GM21381 (cell line): ENCODE results near the gene MESP2.
"Not testable (repeated sequence)": the region's sequence is repeated elsewhere in the genome, so short reads cannot be mapped to it uniquely, and the experiment has no call there.

ENCODE experiments used
- ATAC-seq: cut with Tn5 transposase; IDR thresholded peaks from one replicate; pipeline ENCODE4 v1.9.1; 2021; ENCODE audit warnings: mild to moderate bottlenecking, moderate library complexity; ENCODE audit not compliant: unreplicated experiment

MESP2 gene

DNA sequence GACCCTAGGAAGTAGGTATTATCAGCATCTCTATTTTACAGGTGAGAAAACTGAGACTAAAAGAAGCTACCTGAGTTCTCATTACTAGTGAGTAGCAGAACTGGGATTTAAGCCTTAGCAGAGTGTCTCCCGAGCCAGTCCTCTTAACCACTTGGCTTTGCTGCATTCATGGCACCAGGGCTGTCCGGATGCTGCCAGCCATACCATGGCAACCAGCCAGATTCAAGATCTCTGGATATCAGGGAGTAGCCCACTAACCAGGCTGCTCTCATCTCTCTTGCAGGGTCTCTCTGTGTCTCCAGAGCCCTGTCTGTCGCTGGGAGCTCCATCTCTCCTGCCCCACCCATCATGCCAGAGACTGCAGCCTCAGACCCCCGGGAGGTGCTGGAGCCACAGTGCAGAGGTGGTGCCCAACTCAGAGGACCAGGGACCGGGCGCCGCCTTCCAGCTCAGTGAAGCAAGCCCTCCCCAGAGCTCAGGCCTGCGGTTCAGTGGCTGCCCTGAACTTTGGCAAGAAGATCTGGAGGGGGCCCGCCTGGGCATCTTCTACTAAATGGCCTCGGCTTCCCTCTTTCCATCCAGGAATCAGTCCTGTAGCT, 1.7 kb downstream of the MESP2 start:
- ATAC-seq: no peak

DNA sequence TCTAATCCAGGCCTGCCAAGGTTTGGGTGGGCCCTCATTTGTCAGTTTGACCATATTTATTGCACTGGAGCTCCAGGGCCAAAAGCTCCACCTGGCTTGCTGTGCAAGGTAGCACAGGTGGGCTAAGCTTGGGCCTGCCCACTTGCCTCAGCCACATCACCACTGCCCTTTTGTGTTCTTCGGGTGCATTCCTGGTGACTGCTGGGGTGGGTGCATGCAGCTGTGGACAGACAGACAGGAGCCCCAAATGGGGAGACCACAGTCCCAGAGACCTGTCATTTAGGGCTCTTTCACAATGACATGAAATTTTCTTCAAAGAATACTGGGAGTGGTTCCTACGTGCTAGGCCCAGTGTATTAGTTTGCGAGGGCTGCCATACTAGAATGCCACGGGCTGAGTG, 2.7 kb downstream of the MESP2 start:
- ATAC-seq: no peak

DNA sequence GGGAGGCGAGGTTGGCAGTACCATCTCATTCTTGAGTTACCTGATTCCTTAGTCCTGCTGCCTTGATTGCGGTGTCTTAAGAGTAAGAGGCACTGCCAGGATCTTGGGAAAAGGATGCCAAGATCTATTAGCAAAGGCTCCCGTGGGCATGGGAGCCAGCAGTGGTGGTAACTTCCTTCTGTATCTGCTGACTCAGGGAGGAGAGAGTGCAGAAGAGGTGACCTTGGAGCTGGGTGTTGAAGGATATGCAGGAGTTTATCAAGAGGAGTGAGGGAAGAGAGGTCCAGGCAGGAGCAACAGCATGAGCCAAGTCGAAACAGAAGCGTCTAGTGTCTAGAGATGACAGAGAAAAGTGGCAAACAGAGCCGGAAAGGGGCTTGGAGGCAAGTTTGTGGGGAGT, 4.5 kb downstream of the MESP2 start:
- no peak for ATAC-seq

DNA sequence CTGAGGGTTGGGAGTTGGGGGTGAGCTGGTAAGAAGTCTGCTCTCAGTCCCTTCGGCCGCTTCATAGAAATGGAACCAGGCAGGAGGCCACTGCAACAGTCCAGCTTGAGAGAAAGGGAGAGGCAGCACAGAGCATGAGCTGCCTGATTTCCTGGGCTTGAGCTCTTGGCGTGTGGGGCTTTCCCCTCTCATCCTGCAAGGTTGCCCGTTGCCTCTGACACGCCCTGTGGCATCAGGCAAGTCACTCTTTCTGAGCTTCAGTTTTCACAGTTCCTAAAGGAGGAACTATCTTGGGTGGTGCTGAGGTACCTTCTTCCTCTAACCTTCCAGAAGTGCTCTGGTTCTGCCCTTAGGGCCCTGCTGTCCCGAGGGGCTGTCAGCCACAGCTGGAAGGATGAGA, 4.9 kb downstream of the MESP2 start:
- ATAC-seq: no peak

DNA sequence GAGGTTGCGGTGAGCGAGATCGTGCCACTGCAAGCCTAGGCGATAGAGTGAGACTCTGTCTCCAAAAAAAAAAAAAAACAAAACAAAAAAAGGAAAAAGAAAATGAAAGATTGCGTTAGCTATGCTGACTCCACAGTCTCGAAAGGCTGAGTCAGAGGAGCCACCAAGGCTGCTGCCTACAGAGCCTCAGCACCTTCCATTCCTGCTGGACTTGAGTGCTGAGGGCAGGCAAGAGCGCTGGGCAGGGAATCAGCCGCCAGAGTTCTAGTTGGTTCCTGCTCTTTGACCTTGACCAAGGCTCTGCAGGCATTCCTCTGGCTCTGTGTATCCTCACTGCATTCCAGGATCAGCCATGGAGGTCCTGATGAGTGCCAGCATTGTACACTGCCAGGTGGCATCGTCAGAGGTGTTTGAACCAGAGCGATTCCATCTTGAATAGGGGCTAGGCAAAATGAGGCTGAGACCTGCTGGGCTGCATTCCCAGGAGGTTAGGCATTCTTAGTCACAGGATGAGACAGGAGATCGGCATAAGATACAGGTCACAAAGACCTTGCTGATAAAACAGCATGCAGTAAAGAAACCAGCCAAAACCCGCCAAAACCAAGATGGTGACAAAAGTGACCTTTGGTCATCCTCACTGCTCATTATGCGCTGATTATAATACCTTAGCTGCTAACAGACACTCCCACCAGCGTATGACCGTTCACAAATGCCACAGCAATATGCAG, 5.9 kb downstream of the MESP2 start:
- no peak for ATAC-seq

DNA sequence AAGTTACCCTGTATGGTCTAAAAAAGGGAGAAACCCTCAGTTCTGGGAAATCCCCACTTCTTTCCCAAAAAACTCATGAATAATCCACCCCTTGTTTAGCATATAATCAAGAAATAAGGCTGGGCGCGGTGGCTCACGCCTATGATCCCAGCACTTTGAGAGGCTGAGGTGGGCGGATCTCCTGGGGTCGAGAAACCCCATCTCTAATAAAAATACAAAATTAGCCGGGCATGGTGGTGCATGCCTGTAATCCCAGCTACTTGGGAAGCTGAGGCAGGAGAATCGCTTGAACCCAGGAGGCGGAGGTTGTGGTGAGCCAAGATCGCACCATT, 6.5 kb downstream of the MESP2 start:
- not testable (repeated sequence) for ATAC-seq

DNA sequence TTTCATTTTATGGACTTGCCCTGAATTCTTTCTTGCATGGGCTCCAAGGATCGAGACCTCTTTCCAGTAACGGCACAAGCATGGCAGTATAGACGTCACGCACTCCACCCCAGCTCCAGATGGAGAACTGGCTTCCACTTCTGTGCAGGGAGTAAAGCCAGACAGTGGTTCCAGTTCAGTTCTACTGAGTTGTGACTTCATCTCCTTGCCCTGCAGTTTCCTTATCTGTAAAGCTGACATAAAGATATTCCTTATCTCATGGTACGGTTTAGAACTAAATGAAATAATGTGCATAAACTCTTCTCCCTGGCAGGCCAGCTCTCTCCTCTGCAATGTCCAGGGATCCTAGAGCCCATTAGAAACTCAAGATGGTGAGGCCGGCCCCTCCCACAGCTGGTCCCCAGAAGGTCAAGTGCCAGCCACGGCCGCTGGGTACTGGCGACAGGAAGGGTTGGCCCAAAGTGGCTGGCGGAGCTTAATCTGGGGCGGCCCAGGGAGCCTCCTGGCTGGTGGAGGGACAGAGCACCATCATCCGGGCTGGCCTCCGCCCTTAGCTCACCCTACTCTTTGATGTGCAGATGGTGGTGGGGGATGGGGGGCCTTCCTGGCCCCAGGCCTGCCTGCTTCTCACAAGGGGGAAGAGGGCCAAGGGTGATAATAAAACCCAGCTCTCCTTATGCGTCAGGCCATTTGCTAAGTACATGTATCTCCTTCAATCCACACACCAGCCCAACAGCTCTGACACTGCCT, 7.2 kb downstream of the MESP2 start:
- ATAC-seq: no peak

DNA sequence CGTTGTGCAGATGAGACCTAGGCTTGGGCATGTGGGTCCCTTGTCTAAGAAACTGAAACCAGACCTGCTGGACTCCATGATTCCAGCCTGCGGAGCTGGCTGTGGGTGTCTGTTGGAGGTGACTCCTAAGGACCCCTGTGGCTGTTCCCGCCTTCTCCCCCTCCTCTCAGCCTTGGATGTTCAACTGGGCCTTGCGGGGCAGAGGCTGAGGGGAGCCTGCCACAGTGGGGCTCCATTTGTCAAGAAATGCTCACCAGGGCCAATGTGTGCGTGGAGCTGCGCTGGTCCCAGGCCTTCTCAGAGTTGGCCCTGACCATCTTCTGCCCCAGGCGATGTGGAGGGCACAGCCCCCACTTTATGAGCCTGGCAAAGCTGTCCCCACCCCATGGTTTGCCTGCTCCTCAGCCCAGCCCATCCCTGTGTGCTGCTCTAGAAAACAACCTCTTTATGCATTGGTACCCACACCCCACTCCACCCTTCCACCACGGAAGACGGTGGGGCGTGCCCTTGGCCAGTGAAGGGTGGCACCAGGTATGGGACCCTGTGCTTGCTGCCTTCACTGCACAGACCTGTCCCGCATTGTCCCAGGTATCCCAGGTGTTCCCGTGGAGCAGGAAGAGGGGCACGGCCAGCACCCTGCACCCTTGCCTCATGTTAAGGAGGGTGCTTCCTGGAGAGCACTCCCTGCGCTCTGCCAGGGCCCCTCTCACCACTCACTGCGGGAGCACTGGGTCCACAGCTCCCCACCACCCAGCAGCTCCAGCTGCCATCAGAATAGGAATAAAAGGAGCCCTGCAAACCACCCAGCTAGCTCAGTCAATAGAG, 7.9 kb downstream of the MESP2 start:
- no peak for ATAC-seq

DNA sequence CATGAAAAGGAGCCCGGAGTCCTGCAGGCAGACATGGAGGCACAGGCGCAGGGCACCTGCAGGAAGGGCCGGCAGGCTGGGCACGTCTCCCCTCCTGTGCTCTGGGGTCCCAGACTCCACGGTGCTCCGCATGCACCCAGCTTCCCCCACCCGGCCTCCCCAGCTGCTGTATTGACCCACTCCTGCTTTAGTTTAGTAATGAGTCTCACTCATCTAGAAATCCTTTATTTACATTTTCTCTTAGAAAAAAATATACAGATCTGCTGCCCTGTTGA, 8.5 kb downstream of the MESP2 start:
- no peak for ATAC-seq

DNA sequence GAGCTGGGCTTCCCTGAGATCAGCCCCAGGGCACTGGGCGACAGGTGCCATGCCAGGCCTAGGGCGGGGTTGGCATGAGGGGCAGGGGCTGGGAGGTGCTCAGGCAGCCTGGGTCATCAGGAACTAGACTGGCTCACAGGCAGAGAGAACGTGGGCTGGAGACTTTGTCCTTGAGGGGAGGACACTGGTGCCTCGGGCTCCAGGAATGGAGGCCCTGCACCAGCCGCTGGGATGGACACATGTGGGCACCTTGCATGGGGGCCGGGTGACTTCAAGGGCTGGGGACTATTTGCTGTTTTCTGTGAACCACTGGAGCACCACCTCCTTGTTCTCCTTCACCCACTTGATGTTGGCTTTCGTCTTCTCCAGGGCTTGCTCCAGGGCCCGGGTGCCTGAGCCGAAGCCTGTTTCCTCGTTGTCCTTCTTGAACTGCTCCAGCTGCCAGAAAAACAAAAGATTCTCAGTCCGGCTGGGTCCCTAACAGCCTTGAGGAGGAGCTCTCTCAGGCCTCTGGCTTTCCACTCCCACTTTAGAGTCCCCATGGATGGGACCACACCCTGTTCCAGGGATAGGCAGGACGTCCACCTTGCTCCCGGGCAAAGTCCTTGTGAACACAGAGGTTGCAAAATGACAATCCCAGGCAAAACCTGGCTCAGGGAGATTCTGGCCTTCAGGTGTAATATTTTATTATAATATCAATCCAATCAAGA, 9.1 kb downstream of the MESP2 start:
- no peak for ATAC-seq

DNA sequence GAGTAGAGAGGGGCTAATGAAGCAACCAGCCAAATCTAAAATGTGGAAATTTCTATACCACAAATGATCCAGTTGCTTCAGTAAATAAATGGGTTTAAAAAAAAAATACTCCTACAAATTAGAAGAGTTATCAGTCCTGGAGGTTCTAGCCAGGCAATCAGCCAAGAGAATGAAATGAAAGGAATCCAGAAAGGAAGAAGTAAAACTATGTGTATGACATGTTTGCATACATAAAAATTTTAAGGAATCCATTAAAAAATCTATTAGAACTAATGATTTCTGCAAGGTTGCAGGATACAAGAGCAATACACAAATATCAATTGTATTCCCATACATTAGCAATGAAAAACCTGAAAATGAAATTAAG, 9.6 kb downstream of the MESP2 start:
- ATAC-seq: no peak

DNA sequence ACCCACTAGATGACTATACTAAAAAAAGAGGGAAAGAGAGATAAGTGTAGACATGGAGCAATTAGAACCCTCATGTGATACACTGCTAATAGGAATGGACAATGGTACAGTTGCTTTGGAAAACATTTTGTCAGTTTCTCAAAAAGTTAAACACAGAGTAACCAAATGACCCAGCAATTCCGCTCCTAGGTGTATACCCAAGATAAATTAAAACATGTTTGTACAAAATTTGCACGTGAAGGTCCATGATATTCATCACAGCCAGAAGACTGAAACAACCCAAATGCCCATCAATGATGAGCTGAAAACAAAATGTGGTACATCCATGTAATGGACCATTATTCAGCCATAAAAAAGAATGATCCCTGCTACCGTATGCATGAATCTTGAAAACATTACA, 11.8 kb downstream of the MESP2 start:
- no peak for ATAC-seq

DNA sequence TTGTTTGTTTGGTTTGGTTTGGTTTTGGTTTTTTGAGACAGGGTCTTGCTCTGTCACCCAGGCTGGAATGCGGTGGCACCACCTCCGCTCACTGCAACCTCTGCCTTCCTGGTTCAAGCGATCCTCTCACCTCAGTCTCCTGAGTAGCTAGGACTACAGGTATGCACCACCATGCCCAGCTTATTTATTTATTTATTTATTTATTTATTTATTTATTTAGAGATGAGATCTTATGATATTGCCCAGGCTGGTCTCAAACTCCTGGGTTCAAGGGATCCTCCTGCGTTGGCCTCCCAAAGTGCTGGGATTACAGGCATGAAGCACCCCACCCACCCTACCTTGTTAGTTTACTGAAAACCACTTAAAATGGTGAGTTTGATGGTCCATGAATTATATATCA, 12.5 kb downstream of the MESP2 start:
- not testable (repeated sequence) for ATAC-seq

DNA sequence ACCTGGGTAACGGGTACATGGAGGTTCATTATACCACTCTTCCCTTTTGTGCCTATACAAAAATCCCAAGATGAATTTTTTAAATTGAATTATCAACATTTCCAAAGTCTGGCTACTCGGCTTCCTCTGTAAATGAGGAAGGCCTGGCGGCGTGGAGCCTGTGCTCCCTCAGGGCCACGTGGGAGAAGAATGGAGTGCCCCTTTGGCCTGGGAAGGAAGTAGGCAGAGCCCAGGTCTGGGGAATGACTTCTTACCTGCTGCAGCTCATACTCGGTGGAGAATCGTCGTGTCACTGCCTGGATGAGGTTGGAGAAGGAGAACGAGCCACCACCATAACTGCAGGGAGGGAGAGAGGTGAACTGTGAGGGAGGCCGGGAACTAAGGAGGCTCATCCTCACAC, 14.1 kb downstream of the MESP2 start:
- no peak for ATAC-seq

DNA sequence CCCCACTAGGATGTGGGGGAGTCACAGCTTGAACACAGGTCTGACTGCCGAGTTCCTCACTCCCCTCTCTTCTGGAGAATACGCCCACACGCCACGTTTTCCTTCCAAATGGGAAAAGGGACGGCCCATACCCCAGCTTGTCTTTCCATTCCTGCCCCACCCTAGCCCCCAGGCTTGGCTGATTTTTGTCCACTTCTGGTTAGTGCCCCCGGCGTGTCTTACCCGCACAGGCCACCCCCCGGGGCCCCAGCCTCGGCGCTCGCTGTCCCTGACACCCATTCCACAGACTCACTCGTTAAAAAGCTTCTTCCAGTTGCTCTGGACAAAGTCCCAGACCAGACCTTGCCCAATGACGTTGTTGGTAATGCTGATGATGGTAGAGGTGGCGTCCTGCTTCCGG, 14.5 kb downstream of the MESP2 start:
- no peak for ATAC-seq

DNA sequence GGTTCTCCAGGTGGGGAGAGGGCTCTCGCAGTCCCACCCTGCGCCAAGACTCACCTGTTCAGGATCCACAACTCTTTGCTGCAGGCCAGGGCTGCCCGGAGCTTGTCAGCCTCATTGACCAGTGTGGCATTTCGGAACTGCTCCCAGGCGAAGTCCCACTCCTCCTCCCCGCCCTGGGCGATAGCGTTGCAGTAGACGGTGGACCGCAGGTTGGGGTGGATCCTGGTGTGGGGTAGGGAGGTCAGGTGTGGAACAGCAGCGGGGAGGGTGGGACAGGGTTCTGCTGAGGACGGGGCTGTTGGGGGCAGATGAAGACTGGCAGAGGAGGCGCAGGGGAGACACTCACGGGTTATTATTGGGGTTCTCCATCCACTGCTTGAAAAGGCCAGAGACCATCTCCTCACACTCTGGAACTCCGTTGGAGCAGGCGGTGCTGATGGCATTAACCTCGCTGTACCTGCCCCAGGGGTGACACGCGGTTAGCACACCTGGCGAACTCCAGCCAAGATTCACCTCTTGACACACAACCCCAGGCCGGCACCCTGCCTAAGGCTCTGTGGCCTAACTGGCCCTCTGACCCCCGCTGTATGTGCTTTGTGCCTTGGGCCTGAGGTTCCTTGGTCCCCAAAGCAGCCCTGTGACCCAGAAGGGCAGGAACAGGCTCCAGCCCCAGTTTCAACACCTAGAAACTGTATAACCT, 16.1 kb downstream of the MESP2 start:
- no peak for ATAC-seq

DNA sequence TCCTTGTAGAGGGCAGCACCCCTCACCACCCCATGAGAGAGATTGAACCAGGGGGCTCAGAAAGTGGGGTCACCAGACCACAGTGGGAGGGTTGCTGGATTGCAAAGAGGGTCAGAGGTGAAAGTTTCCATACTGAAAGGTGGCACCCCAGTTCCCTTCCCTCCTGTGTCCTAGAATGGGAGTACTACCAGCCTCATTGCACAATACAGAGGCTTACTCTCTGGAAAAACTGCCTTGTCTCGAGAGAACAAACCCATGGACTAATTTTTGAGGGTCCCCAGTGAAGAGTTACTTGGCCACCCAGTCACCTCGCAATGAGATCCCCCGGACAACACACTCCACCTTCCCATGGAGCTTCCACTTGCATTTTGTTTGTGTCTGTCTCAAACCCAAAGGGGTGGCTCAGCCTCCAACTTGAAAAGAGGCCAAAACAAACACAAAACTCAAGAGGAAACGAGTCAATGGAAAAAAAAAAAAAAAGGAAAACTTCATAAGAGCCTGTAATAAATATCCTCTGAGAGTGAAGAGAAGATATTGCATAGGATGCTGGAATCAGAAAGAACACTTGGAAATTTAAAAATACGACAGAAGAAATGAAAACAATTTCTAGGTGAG, 18.6 kb downstream of the MESP2 start:
- no peak for ATAC-seq

DNA sequence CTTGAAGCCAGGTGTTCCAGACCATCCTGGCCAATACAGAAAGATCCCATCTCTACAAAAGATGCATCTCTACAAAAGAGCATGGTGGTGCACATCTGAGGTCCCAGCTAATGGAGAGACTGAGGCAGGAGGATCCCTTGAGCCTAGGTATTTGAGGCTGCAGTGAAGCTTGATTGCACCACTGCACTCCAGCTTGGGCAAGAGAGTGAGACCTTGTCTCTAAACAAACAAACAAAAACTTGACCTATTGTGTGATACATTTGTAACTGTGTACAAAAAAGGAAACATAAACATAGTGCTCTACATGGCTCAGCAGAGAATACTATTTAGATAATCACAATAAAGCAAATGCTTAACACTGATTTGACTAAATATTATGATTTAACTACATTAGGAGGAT, 19.9 kb downstream of the MESP2 start:
- ATAC-seq: no peak

DNA sequence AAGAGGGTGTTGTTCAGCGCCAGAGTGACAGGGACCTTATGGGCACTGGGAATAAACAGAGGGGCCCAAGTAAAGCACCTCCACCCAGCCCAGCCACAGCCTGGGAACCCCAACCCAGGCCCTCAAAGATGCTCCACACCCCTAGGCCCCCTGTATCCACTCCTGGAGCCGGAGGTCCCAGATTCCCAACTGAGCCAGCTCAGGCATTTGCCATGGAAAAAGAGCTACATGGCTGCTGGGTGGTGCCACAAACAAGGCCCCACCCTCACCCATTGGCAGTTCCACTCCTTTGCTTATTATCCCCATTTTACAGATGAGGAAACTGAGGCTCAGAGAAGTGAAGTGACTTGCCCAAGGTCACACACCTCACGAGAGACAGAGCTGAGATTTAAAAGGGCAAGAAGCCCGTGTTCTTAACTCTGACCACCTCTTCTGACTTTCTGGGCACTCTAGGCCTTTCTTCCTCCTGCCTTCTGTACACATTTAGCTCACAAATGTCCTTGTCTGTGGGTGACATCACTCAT, 21.6 kb downstream of the MESP2 start:
- ATAC-seq: no peak
